HG03045 (cell line): ENCODE measurements around the gene IQCK.

Experiments
- ATAC-seq: cut with Tn5 transposase; IDR thresholded peaks from one replicate; pipeline ENCODE4 v1.9.1; 2021; ENCODE audit warnings: mild to moderate bottlenecking, moderate library complexity; ENCODE audit not compliant: unreplicated experiment

IQCK gene

DNA sequence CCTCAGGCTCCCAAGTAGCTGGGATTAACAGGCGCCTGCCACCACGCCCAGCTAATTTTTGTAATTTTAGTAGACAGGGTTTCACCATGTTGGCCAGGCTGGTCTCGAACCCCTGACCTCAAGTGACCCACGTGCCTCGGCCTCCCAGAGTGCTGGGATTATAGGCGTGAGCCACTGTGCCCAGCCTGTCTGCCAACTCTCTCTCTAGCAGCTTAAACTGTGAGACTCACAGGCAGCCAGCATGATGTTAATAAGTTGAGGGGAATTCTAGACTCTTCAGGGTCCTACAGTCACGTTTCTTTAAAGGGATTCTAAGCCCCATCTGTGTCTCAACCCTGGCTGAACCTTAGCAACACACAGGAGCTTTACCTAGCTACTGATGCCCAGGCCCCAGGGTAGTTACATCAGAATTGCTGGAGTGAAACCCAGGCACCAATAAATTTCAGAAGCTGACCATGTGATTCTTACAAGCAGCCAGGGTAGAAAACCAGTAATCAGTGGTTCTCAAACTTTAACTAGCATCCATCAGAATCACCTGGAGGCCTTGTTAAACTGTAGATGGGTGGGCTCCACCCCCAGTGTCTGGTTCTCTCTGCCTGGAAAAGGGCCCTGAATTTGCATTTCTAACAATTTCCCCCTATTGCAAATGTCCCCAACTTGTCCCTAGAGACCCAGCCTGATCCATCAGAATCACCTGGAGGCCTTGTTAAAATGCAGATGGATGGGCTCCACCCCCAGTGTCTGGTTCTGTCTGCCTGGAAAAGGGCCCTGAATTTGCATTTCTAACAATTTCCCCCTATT, 135.9 kb downstream of the IQCK start:
- ATAC-seq = no peak

DNA sequence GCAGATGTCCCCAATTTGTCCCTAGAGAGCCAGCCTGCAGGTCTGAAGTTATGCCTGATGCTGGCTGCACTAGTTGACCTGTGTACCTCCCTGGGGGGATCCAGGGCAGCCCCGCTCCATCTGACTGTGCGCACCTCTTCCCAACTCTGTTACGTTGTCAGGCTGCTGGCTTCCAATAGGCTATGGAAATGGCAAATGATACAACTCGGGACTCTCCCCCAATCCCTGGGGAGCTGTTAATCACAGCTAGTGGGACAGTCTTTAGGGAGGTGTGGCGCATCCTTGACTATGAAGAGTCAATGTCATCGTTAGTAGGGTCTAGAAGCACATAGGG, 136.4 kb downstream of the IQCK start:
- ATAC-seq = no peak

GRCh38 chr16:19856120-19856519, 138.0 kb downstream of the IQCK start:
- ATAC-seq = no peak

- ATAC-seq = no peak
These were observed 139.7 kb downstream of the IQCK start for GRCh38 chr16:19857593-19858339.

- ATAC-seq = no peak
These were observed 140.4 kb downstream of the IQCK start for GRCh38 chr16:19858340-19859018.

DNA sequence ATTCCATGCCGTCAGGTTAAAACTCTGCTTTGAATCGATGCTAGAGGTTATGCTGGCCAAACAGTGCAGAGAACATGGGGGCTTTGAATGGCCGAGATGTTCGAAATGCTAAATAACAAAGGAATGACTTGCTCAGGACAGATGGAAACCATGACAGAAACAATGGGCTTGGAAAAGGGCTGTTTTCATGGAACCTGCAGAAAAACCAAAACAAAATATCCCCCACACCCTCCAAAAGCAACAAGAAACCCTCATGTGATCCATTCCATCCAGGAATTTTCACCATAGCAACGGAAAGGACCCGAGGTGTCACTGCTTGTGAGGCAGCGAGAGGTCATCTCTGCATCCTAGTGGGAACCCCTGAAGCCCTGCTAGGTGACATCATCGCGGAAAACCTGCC, 141.1 kb downstream of the IQCK start:
- no peak for ATAC-seq

GRCh38 chr16:19859603-19860002, 141.5 kb downstream of the IQCK start:
- ATAC-seq = no peak

GRCh38 chr16:19860166-19861041, 142.3 kb downstream of the IQCK start:
- no peak for ATAC-seq

- no peak for ATAC-seq
These were observed 143.1 kb downstream of the IQCK start for GRCh38 chr16:19861133-19861532.

DNA sequence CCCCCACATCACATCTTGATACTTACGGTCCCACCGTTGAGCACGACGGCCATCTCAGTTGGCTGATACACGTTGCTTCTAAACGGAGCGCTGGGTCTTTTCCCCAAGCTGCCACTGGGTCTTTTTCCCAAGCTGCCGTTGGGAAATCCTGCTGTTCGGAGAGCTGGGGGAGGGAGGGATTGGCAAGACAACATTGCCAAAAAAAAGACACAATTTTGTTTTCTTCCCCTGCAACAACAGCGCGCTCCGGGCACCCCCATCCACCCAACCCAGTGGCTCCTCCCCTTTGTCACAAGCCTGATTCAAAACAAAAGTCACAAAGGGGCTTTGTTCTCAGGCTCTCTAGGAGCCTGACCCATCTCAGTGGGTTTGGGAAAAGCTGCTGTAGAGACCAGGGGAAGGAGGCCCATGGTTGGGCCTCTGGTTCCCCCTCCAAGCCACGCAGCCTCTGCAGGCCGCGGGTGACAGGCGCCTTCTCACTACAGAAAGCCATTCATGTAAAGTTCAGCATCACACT, 143.8 kb downstream of the IQCK start:
- ATAC-seq = no peak

- no peak for ATAC-seq
These were observed 145.9 kb downstream of the IQCK start for GRCh38 chr16:19863990-19864389.

DNA sequence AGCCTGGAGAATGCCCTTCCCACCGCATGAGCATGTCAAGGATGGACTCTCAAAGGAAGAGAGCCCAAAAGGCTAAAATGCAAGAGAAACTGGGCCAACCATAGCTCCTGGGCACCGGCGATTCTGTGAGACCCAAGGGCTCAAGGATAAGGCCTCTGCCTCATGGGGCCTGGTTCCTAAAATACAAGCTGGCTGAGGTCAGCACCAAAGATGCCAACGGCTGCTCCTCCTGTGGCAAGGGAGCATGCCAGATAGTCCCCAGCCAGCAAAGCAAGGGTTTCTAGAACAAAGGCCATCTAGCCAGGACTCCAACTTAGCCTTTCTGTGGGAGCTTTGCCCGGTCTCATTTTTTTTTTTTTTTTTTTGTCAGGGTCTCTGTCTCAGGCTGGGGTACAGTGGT, 146.5 kb downstream of the IQCK start:
- no peak for ATAC-seq

DNA sequence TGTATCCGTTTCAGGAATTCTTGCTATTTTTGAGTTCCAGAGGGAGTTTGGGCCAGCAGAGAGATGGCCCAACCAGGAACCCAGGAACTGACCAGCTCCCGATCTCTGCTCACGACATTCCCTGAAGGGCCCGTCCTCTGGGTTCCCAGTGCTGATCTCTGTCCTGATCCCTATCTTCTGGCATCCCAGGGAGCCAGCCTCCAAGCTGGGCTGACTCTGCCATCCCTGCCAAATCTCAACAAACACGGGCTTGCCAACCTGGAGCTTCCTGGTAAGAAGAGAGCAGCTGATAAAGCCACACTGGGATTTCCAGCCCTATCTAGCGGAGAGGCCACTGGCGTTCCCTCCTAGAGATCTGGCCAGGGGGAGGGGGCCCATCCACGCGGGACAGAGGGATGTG, 150.3 kb downstream of the IQCK start:
- no peak for ATAC-seq

DNA sequence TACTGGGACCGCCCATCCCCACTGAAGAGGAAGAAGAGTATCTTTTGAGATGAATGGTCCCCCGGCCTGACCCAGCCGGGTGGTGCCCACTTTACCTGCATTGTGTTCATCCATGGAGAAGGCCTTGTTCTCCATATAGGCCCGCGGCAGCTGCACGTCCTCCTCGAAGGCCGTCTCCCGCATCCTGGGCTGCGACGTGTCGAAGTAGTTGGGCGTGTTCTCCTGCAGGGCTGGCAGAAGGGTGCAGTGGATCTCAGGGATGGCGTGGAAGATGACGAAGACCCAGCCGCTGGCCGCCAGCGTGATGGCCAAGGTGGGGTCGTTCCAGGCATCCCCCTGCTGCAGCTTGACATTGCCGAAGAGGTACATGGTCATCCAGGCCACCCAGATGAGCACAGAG, 153.7 kb downstream of the IQCK start:
- ATAC-seq = no peak

DNA sequence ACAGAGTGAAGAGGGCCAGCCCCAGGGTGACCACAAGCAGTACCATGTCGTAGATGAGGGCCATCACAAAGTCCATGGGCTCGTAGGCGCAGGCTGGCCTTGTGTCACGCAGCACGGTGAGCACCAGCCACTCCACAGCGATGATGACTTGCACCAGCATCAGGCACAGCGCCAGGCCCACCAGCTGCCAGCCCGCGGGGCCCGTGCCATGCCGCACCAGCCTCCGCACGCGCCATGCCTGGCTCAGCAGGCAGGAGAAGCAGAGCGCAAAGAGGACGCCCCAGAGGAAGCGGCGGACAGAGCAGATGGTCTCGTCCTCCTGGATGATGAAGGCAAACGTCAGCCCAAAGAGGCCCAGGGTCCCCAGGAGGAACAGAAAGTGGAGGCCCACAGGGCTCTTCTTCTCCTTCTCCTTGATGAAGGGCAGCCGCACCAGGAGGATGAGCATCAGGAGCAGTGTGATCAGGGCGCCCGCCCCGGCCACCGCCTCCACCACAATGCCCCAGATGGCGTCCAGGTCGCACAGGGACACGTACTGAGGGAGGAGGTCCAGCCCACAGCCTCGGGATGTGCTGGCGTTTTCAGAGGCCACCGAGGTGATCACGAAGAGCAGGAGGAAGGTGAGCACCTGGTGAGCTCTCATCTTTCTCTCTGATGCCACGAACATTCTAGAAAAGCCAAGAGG, 154.2 kb downstream of the IQCK start:
- no peak for ATAC-seq

- ATAC-seq = no peak
These were observed 154.9 kb downstream of the IQCK start for GRCh38 chr16:19872935-19873334.

DNA sequence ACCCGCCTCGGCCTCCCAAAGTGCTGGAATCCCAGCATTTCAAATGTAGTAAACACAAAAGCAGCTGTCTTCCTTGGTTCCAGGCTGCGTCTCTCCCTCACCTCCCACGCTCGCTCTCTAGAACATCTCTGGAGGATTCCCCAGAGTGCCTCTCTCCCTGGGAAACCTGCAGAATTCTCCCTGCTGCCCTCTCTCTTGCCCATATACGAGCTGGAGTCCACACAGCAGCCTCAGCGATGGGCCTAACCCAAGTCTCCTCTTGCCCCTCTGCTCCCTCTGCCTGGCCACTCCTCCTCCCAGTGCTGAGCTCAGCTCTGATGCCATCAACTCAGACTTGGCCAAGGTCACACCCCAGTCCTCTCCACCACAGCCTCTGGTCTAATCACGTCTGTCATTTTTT, 156.0 kb downstream of the IQCK start:
- no peak for ATAC-seq

DNA sequence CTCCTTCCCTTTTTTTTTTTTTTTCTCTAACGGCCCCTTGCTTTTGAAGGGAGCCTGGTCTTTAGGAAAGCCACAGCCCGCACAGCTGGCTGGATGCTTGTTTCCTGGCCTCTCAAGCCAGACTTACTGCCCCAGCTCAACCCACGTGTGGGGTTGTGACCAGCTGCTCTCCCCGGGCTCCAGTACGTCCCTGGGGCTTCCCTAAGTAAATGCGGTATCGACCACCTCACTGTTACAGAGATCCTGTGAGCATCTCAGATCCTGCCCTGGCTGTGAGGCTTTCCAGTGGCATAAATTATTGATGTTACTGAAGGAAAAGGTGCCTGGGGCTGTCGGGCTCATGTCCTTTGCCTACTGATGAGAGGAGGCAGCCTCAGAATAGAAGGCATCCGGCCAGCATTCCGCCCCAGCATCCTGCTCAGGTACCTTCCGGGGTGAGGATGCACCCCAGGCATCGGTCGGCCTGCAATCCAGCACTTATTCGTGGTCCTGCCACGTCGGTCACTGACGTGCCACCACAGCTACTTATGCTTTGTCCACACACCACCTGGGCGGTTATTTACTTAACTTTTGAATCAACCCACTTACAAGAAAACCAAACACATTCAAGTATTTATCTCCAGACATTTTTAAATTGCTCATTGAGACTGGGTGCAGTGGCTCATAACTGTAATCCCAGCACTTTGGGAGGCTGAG, 156.9 kb downstream of the IQCK start:
- no peak for ATAC-seq

DNA sequence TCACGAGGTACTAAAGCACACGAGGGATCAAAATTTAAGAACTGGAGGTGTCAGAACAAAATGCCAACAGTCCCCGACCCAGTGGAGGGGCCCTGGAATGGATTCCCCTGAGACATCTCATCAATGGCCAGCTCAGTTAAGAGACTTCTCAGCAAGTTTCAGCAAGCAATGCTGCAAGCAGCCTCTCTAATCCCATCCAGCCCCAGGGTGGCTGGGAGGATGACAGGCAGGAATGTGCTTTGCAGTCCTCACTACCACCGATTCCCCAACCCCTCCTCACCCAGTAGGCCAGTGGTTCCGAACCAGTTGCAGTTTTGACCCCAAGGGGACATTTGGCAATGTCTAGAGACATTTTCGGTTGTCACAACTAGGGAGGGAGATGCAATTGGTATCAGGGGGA, 157.8 kb downstream of the IQCK start:
- ATAC-seq = no peak
